Cardiac fibroblast (primary cell): ENCODE measurements around the gene CD22.
"Not testable (repeated sequence)": the region's sequence is repeated elsewhere in the genome, so short reads cannot be mapped to it uniquely, and the experiment has no call there.

Experiments
- DNase-seq, 2 donors: peaks; one replicate each; pipeline versions ENCODE4 v3.0.0 to v3.0.0-alpha.2; 2010; ENCODE audit warnings: low read depth in 2 of 2
- H3K4me3 ChIP-seq, 2 donors: replicated peaks in 1 of 2; 1 replicate in 1 of 2; 2 replicates in 1 of 2; pipeline ENCODE4 v1.5.1; 2011; ENCODE audit warnings: low read depth in 2 of 2, low read length in 2 of 2, mild to moderate bottlenecking in 2 of 2, moderate library complexity in 1 of 2
- CTCF ChIP-seq: IDR thresholded peaks from one replicate; pipeline ENCODE4 v1.5.1; 2011; ENCODE audit warnings: low read depth, mild to moderate bottlenecking, low read length, inconsistent platforms

CD22 gene

GRCh38 chr19:35365303-35365702 is 36.3 kb downstream of the CD22 start:
- DNase-seq, result no peak
- no peak overlapping the region for H3K4me3 ChIP-seq
- no peak for TF ChIP-seq CTCF

- no peak overlapping the region for H3K4me3 ChIP-seq
- DNase-seq, result no peak
- no peak for TF ChIP-seq CTCF
Measured at GRCh38 chr19:35368378-35368777, 39.4 kb downstream of the CD22 start.

- DNase-seq, result no peak
- no peak for TF ChIP-seq CTCF
- H3K4me3 ChIP-seq, result no peak overlapping the region
Measured at GRCh38 chr19:35369522-35369921, 40.5 kb downstream of the CD22 start.

- no peak within 1 kb of the TSS for H3K4me3 ChIP-seq
- no peak for DNase-seq
- no peak for TF ChIP-seq CTCF
Measured at GRCh38 chr19:35370722-35371121, 41.7 kb downstream of the CD22 start, which contains the start of gene GPR42. GPR42 (plus strand) TSS chr19:35371068; CDS start chr19:35371360, 292 bp downstream.

- H3K4me3 ChIP-seq, result no peak overlapping the region
- no peak for TF ChIP-seq CTCF
- no peak for DNase-seq
Measured at GRCh38 chr19:35373492-35373891, 44.5 kb downstream of the CD22 start.

GRCh38 chr19:35374031-35374430 is 45.0 kb downstream of the CD22 start:
- not testable (repeated sequence) for DNase-seq, H3K4me3 ChIP-seq

GRCh38 chr19:35375505-35376307 is 46.7 kb downstream of the CD22 start:
- H3K4me3 ChIP-seq, result no peak overlapping the region
- TF ChIP-seq CTCF, result no peak
- no peak for DNase-seq
